GM12878 (cell line): ENCODE measurements around the gene PTPRN2. TPM values are rescaled to one million over a fixed set of nuclear protein-coding genes. Genes with fewer than 3 reads are reported as not detected.

ENCODE experiments used
- ATAC-seq: fragments of 200-7000 bp; cut with Tn5 transposase; 3 replicates; pipeline ENCODE4 v1.9.1; 2020; ENCODE audit warnings: mild to moderate bottlenecking, moderate library complexity
- BruUV-seq: library from RNA; stranded (reverse); fragments of 400-500 nt; replicated peaks from 2 replicates; lab custom pipeline; 2021; lab: Mats Ljungman, UMichigan
- CTCF ChIA-PET: fragments of 300-600 bp; sonication (Branson Sonifier 250); formaldehyde crosslinking; extraction: SDS; loops from one replicate; lab custom pipeline; 2021; ENCODE audit warnings: inconsistent platforms; lab: Yijun Ruan, JAX
- POLR2A ChIA-PET: fragments of 350-600 bp; formaldehyde crosslinking; extraction: SDS; loops from one replicate; lab custom pipeline; 2021; ENCODE audit warnings: inconsistent platforms; lab: Charles Lee
- RAD21 ChIA-PET: fragments of 300-600 bp; sonication (Branson Sonifier 250); formaldehyde crosslinking; loops from one replicate; lab custom pipeline; 2023; ENCODE audit warnings: antibody characterized with exemption; ENCODE audit not compliant: unreplicated experiment; lab: Charles Lee
- SMC1A ChIA-PET: fragments of 300-600 bp; sonication (Branson Sonifier 250); formaldehyde crosslinking; loops from one replicate; lab custom pipeline; 2023; ENCODE audit not compliant: unreplicated experiment, uncharacterized antibody; lab: Charles Lee
- DNase-seq: peaks from one replicate; pipeline ENCODE4 v3.0.0-alpha.2; 2011; ENCODE audit warnings: low read depth, low spot score
- FAIRE-seq: peaks from 3 replicates; lab custom pipeline; 2011; peaks lifted over from hg19 to GRCh38; lab: Jason Lieb, UNC
- H2AFZ ChIP-seq: 2 replicates; pipeline ENCODE4 v1.6.0; 2011; ENCODE audit warnings: low read depth, low read length, control low read depth; ENCODE audit not compliant: control insufficient read depth
- H3K27ac ChIP-seq: 2 replicates; pipeline ENCODE4 v1.5.1; 2011; ENCODE audit warnings: control low read depth; ENCODE audit not compliant: control insufficient read depth, insufficient read depth
- H3K27me3 ChIP-seq, 2 experiments: replicated peaks in 1 of 2; 2 replicates each; pipeline versions ENCODE4 v1.6.0 to v1.6.1; 2011; ENCODE audit warnings: low read length in 1 of 2; ENCODE audit not compliant: control insufficient read depth in 2 of 2, insufficient read depth in 2 of 2
- H3K36me3 ChIP-seq, 2 experiments: 2 replicates each; pipeline ENCODE4 v1.5.1; 2011; ENCODE audit warnings: low read length in 1 of 2; ENCODE audit not compliant: control insufficient read depth in 2 of 2, insufficient read depth in 2 of 2
- H3K4me1 ChIP-seq: 2 replicates; pipeline ENCODE4 v1.6.1; 2011; ENCODE audit warnings: mild to moderate bottlenecking, low read length, moderate library complexity, mixed read lengths; ENCODE audit not compliant: control insufficient read depth, insufficient read depth
- H3K4me2 ChIP-seq: 2 replicates; pipeline ENCODE4 v1.6.0; 2011; ENCODE audit warnings: control low read depth; ENCODE audit not compliant: control insufficient read depth, insufficient read depth
- H3K4me3 ChIP-seq: fragments of 200-600 bp; sonication (generic); 2 replicates; pipeline ENCODE4 v1.5.1; 2016
- H3K79me2 ChIP-seq: 2 replicates; pipeline ENCODE4 v1.6.0; 2011; ENCODE audit warnings: low read length; ENCODE audit not compliant: control insufficient read depth, insufficient read depth
- H3K9ac ChIP-seq: 2 replicates; pipeline ENCODE4 v1.8.0; 2011; ENCODE audit warnings: low read length, control low read depth, mixed read lengths; ENCODE audit not compliant: control insufficient read depth, insufficient read depth
- H3K9me3 ChIP-seq: replicated peaks from 3 replicates; pipeline ENCODE4 v1.5.1; 2011; ENCODE audit warnings: mild to moderate bottlenecking, low read length; ENCODE audit not compliant: control insufficient read depth, insufficient read depth
- H4K20me1 ChIP-seq: 2 replicates; pipeline ENCODE4 v1.6.0; 2011; ENCODE audit not compliant: control insufficient read depth, insufficient read depth
- CUX1 ChIP-seq: IDR thresholded peaks from 2 replicates; pipeline ENCODE4 v1.6.1; 2012; ENCODE audit warnings: improper control_type of control experiment, low read depth, low read length; ENCODE audit not compliant: insufficient replicate concordance
- EP300 ChIP-seq, 2 experiments: fragments of 150-350 bp in 1 of 2; IDR thresholded peaks; 2 replicates each; pipeline ENCODE4 v1.6.1; 2011 to 2012; ENCODE audit warnings: low read depth in 2 of 2, low read length in 2 of 2, borderline replicate concordance in 1 of 2, improper control_type of control experiment in 1 of 2, inconsistent platforms in 1 of 2; ENCODE audit not compliant: control insufficient read depth in 1 of 2
- FOXK2 ChIP-seq: fragments of 450-650 bp; IDR thresholded peaks from 2 replicates; pipeline ENCODE4 v1.6.1; 2017; ENCODE audit warnings: mild to moderate bottlenecking, moderate library complexity
- IKZF2 ChIP-seq, 2 experiments: fragments of 450-650 bp; IDR thresholded peaks; 2 replicates each; pipeline ENCODE4 v1.6.1; 2017; ENCODE audit warnings: mild to moderate bottlenecking in 2 of 2, moderate library complexity in 2 of 2
- NBN ChIP-seq: fragments of 450-650 bp; IDR thresholded peaks from 2 replicates; pipeline ENCODE4 v1.6.1; 2016
- SREBF1 ChIP-seq: IDR thresholded peaks from 2 replicates; pipeline ENCODE4 v1.6.1; 2012; ENCODE audit warnings: mild to moderate bottlenecking, low read length
- SRF ChIP-seq, 2 experiments: IDR thresholded peaks; 2 replicates each; pipeline ENCODE4 v1.6.1; 2011; ENCODE audit warnings: low read depth in 2 of 2, low read length in 2 of 2, mild to moderate bottlenecking in 1 of 2, moderate library complexity in 1 of 2
- WGBS: methylation state at CpG from one replicate; pipeline ENCODE4 v1.1.6; 2016; ENCODE audit warnings: low lambda C conversion rate; ENCODE audit not compliant: insufficient replicate concordance, insufficient coverage; ENCODE audit errors: missing lambda C conversion rate; 5-methylcytosine and 5-hydroxymethylcytosine counted together
- in situ Hi-C: fragments of 300-500 bp; cut with MboI; formaldehyde crosslinking; loops from 9 replicates; pipeline ENCODE4 v1.14.3; 2018; ENCODE audit warnings: mixed read lengths
- intact Hi-C: fragments of 100-400 bp; cut with micrococcal nuclease; formaldehyde crosslinking; loops from one replicate; pipeline ENCODE4 v1.14.2; 2022; ENCODE audit not compliant: unreplicated experiment
- polyA plus RNA-seq, 11 experiments: library from polyadenylated mRNA; depleted of rRNA in 4 of 11; unstranded in 6 of 11; stranded (reverse) in 5 of 11; fragments of >200 nt; fragmentation: Nextera tagmentation in 4 of 11; fragmentation: Illumina TruSeq in 1 of 11; extraction: Ambion mirVana in 4 of 11; extraction: Trizol in 1 of 11; gene quantifications; 1 replicate in 1 of 11; 2 replicates in 10 of 11; pipeline versions ENCODE4 v1.2.1 to v1.2.3, GENCODE V29; 2011 to 2016; ENCODE audit warnings: inconsistent platforms in 2 of 11, missing spikeins in 2 of 11, low read depth in 1 of 11
- total RNA-seq, 4 experiments: library from RNA; depleted of rRNA in 3 of 4; stranded (reverse); fragments of >200 nt in 3 of 4; fragmentation: Illumina TruSeq in 1 of 4; extraction: Trizol in 1 of 4; gene quantifications; 2 replicates each; pipeline versions ENCODE4 v1.2.1 to v1.2.3, GENCODE V29; 2013 to 2021
- TF ChIP-seq, protein P1 (sequence below): fragments of 450-650 bp; IDR thresholded peaks from 2 replicates; pipeline ENCODE4 v1.6.1; 2018; ENCODE audit warnings: mild to moderate bottlenecking, low read depth, moderate library complexity; ENCODE audit not compliant: partially characterized antibody
- TF ChIP-seq, protein P2 (sequence below): fragments of 450-650 bp; IDR thresholded peaks from 2 replicates; pipeline ENCODE4 v1.6.1; 2017; ENCODE audit warnings: borderline replicate concordance

PTPRN2 gene
- total and polyA plus RNA-seq, 10 of the 15 experiments (the other 5 are each of a cell fraction or from before 2014, with no cell fraction given): 5.4 TPM; not detected in 9

DNA sequence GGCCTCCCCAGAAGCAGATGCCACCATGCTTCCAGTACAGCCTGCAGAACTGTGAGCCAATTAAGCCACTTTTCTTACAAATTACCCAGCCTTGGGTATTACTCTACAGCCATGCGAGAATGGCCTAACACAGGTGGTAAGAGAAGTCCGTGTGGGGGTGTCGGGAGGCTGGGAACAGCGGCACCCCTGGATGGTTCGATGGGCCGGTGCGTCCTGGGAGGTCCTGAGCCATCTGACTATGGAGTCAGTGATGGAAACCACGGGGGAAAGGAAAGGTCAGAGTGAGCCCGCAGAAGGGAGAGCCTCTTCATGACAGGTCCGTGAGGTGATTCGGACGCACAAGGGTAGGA, 2.5 kb upstream of the PTPRN2 start:
- Histone ChIP-seq H3K4me2 (no peak overlapping the region), H3K4me1 (no peaks in the 10 kb centered on the region), H2AFZ (no peak overlapping the region), H3K9me3 (peaks cover 2% of the 10 kb centered on the region), H3K79me2 (no peaks in the 10 kb centered on the region), H4K20me1 (no peaks in the 10 kb centered on the region), H3K9ac (no peak overlapping the region), H3K4me3 (no peak overlapping the region), H3K36me3 (no peaks in the 10 kb centered on the region; a peak in 1 of 4 replicates), H3K27me3 (no peaks in the 10 kb centered on the region), H3K27ac (no peak overlapping the region)
- WGBS: 66% methylated on average over 12 of the region's 12 CpGs
- in situ Hi-C loops (no loop called here), intact Hi-C loops (no loop called here)
- SMC1A ChIA-PET: no interaction called here
- ATAC-seq: no peak
- no peak for DNase-seq
- no peak for FAIRE-seq
- POLR2A ChIA-PET: no interaction called here
- no TSS peak for BruUV-seq
- RAD21 ChIA-PET: no interaction called here
- TF ChIP-seq IKZF2 (IDR thresholded peaks at IDR 0.05) (no peak), FOXK2 (no peak), SRF (IDR thresholded peaks at IDR 0.05; ENCODE audit: low read depth in 2 of 2, low read length in 2 of 2) (no peak), EP300 (IDR thresholded peaks at IDR 0.05; ENCODE audit: borderline replicate concordance in 1 of 2, control insufficient read depth in 1 of 2, low read depth in 2 of 2, low read length in 2 of 2) (no peak), SREBF1 (no peak), CUX1 (no peak), NBN (no peak)
- TF ChIP-seq, protein P1, sequence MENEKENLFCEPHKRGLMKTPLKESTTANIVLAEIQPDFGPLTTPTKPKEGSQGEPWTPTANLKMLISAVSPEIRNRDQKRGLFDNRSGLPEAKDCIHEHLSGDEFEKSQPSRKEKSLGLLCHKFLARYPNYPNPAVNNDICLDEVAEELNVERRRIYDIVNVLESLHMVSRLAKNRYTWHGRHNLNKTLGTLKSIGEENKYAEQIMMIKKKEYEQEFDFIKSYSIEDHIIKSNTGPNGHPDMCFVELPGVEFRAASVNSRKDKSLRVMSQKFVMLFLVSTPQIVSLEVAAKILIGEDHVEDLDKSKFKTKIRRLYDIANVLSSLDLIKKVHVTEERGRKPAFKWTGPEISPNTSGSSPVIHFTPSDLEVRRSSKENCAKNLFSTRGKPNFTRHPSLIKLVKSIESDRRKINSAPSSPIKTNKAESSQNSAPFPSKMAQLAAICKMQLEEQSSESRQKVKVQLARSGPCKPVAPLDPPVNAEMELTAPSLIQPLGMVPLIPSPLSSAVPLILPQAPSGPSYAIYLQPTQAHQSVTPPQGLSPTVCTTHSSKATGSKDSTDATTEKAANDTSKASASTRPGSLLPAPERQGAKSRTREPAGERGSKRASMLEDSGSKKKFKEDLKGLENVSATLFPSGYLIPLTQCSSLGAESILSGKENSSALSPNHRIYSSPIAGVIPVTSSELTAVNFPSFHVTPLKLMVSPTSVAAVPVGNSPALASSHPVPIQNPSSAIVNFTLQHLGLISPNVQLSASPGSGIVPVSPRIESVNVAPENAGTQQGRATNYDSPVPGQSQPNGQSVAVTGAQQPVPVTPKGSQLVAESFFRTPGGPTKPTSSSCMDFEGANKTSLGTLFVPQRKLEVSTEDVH: no peak
- TF ChIP-seq, protein P2, sequence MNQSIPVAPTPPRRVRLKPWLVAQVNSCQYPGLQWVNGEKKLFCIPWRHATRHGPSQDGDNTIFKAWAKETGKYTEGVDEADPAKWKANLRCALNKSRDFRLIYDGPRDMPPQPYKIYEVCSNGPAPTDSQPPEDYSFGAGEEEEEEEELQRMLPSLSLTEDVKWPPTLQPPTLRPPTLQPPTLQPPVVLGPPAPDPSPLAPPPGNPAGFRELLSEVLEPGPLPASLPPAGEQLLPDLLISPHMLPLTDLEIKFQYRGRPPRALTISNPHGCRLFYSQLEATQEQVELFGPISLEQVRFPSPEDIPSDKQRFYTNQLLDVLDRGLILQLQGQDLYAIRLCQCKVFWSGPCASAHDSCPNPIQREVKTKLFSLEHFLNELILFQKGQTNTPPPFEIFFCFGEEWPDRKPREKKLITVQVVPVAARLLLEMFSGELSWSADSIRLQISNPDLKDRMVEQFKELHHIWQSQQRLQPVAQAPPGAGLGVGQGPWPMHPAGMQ: no peak
- TF ChIP-seq, all 136 proteins: peak for 0
- CTCF ChIA-PET: no interaction called here
